Peyer's patch (tissue), 4 donors: ENCODE data around the gene ARHGAP24.

ENCODE experiments used
- POLR2A ChIP-seq, 2 donors: fragments of 450-650 bp; IDR thresholded peaks; one replicate each; pipeline ENCODE4 v1.5.1; 2017; ENCODE audit warnings: antibody characterized with exemption in 2 of 2, mild to moderate bottlenecking in 2 of 2, moderate library complexity in 2 of 2
- TF ChIP-seq, protein P1 (sequence below), 6 experiments: fragments of 450-650 bp in 4 of 6; fragments of 200-600 bp in 2 of 6; sonication (generic) in 1 of 6; IDR thresholded peaks; one replicate each; pipeline ENCODE4 v1.5.1; 2017 to 2019; ENCODE audit warnings: antibody characterized with exemption in 6 of 6, mild to moderate bottlenecking in 3 of 6, moderate library complexity in 1 of 6

DNA sequence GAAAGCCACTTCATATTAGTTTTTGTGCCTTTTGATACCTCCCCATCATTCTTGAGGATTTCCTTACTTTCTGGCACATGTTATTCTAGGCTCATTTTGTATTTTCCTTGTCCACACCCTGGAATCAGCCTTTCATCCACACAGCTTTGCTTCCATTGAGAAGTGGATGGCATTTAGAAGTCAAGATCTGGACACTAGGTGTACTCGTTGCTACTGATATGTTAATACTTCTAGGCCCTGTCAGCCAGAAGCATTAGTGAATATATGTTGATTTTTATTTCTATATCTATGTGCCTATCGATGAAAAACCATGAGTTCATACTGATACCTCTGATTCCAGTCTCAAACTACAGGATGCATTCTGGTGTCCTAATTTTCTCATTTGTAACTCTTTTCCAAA, 73.2 kb downstream of the ARHGAP24 start:
- TF ChIP-seq, protein P1, sequence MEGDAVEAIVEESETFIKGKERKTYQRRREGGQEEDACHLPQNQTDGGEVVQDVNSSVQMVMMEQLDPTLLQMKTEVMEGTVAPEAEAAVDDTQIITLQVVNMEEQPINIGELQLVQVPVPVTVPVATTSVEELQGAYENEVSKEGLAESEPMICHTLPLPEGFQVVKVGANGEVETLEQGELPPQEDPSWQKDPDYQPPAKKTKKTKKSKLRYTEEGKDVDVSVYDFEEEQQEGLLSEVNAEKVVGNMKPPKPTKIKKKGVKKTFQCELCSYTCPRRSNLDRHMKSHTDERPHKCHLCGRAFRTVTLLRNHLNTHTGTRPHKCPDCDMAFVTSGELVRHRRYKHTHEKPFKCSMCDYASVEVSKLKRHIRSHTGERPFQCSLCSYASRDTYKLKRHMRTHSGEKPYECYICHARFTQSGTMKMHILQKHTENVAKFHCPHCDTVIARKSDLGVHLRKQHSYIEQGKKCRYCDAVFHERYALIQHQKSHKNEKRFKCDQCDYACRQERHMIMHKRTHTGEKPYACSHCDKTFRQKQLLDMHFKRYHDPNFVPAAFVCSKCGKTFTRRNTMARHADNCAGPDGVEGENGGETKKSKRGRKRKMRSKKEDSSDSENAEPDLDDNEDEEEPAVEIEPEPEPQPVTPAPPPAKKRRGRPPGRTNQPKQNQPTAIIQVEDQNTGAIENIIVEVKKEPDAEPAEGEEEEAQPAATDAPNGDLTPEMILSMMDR (IDR thresholded peaks at IDR 0.05): no peak
- no peak for TF ChIP-seq POLR2A (IDR thresholded peaks at IDR 0.05)
